Testis (tissue), 2 donors: ENCODE measurements around the gene DERA.

Experiments
- POLR2A ChIP-seq: fragments of 450-650 bp; IDR thresholded peaks from one replicate; pipeline ENCODE4 v1.6.1; 2017; ENCODE audit warnings: antibody characterized with exemption, mild to moderate bottlenecking, moderate library complexity
- TF ChIP-seq, protein P1 (sequence below), 3 experiments: fragments of 450-650 bp in 2 of 3; fragments of 200-600 bp in 1 of 3; sonication (generic) in 1 of 3; IDR thresholded peaks; one replicate each; pipeline ENCODE4 v1.5.1; 2016 to 2019; ENCODE audit warnings: antibody characterized with exemption in 3 of 3, mild to moderate bottlenecking in 2 of 3, moderate library complexity in 1 of 3

DNA sequence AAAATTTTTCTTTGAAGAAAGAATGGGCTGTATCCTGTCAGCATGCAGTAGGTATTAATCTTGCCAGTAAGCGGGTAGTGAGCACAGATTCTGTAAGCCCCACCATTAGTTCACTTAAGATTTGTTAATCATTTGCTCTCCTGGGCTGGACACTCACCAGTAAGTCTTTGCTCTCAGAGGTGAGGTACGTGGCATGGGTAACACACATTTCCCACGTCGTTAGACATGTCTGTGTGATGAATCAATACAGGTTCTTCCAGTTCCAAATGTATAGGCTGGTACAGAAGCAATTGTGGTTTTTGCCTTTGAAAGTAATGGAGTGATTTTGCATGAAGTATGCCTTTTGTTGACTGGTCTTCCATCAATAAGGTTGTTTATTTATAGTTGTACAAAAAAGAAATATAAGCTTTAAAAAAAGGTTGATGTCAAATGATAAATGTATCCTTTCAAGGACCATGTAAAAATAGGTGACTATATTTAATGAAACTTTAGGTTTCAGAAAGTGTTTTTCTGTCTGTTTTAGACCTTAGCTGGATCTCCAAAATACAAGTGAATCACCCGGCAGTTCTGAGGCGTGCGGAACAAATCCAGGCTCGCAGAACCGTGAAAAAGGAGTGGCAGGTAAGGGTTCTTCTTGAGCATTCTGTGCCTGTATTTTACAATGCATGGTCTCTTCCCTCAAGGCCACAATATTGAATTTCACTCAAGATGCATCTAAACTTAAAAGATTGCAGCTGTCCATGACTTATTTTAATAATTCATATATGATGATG is 45.5 kb downstream of the DERA start:
- TF ChIP-seq, protein P1, sequence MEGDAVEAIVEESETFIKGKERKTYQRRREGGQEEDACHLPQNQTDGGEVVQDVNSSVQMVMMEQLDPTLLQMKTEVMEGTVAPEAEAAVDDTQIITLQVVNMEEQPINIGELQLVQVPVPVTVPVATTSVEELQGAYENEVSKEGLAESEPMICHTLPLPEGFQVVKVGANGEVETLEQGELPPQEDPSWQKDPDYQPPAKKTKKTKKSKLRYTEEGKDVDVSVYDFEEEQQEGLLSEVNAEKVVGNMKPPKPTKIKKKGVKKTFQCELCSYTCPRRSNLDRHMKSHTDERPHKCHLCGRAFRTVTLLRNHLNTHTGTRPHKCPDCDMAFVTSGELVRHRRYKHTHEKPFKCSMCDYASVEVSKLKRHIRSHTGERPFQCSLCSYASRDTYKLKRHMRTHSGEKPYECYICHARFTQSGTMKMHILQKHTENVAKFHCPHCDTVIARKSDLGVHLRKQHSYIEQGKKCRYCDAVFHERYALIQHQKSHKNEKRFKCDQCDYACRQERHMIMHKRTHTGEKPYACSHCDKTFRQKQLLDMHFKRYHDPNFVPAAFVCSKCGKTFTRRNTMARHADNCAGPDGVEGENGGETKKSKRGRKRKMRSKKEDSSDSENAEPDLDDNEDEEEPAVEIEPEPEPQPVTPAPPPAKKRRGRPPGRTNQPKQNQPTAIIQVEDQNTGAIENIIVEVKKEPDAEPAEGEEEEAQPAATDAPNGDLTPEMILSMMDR (IDR thresholded peaks at IDR 0.05), result no peak
- TF ChIP-seq POLR2A, result no peak
